HFF-Myc (cell line): ENCODE data around the gene ARHGAP15.

Experiments used
- DNase-seq: peaks from one replicate; pipeline ENCODE4 v3.0.0-alpha.2; 2011; ENCODE audit warnings: low read depth; ENCODE audit errors: extremely low read depth
- H3K4me3 ChIP-seq: replicated peaks from 2 replicates; pipeline ENCODE4 v1.5.1; 2011; ENCODE audit warnings: low read depth, mild to moderate bottlenecking, control low read depth, low read length
- TF ChIP-seq, protein P1 (sequence below): IDR thresholded peaks from 2 replicates; pipeline ENCODE4 v1.5.1; 2012; ENCODE audit warnings: mild to moderate bottlenecking, low read depth, low read length, control low read depth; ENCODE audit errors: missing control alignments

Gene ARHGAP15

DNA sequence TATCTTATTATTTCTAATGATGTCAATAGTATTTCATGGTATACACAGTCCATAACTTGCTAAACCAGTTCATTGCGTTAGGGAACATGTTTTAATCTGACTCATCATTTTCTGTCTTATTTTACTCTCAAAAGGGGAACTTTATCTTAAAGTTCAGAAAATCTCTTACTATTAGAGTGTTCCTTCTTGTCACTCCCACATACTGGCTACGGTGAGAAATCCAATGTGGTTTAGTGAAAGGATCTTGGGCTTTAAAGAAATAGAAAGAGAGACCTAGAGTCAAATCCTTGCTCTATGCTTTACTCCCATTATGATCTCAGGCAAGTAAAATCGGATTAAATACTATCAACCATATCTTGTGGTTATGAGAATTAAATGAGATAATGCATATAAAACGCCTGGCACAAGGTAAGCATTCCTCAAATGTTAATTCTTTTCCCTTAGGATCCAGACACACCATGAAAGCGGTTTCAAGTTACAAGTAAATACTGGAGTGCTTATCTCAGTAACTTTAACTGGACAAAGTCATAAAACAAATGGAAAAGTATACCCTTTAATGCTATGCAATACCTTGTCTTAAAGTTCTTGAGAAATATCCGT lies 576.0 kb downstream of the ARHGAP15 start:
- no peak overlapping the region for H3K4me3 ChIP-seq
- no peak for DNase-seq
- TF ChIP-seq, protein P1, sequence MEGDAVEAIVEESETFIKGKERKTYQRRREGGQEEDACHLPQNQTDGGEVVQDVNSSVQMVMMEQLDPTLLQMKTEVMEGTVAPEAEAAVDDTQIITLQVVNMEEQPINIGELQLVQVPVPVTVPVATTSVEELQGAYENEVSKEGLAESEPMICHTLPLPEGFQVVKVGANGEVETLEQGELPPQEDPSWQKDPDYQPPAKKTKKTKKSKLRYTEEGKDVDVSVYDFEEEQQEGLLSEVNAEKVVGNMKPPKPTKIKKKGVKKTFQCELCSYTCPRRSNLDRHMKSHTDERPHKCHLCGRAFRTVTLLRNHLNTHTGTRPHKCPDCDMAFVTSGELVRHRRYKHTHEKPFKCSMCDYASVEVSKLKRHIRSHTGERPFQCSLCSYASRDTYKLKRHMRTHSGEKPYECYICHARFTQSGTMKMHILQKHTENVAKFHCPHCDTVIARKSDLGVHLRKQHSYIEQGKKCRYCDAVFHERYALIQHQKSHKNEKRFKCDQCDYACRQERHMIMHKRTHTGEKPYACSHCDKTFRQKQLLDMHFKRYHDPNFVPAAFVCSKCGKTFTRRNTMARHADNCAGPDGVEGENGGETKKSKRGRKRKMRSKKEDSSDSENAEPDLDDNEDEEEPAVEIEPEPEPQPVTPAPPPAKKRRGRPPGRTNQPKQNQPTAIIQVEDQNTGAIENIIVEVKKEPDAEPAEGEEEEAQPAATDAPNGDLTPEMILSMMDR = no peak

DNA sequence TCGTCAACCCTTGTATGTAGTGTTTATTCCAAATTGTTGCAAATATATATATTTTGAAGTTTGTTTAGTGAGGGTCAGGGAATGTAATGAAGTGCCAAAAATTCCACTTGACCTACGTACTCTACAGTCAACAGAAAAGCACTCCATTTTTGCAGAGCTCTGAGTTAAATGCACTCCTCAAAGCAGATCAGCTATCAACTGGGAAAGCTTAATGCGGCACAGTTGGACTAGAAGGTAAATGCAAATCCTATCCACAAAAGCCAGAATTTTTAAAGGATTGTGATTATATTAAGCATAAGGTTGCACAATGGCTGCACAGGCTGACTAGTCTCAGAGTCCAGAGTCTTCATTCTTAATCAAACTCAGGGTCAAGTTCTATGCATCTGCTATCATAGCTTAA lies 577.1 kb downstream of the ARHGAP15 start:
- DNase-seq = no peak
- TF ChIP-seq, protein P1 = no peak
- H3K4me3 ChIP-seq = no peak overlapping the region

DNA sequence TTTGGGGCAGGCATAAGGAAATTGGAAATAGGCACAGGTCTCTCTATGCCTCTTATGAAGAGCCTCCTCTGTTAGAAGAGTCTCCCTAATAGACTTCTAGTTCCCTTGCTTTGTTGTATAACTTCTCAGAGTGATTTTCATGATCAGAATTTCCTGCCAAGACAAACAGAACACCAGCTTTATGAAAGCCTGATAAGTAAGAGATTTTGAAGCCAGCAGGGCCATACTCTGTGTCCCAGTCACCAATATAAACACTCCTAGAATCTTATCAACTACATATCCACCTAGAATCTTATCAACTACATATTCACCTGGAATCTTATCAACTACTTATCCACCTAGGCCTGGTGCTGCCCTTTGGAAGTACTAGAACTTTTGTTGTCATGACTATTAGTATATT lies 579.5 kb downstream of the ARHGAP15 start:
- TF ChIP-seq, protein P1 = no peak
- no peak overlapping the region for H3K4me3 ChIP-seq
- DNase-seq = no peak

DNA sequence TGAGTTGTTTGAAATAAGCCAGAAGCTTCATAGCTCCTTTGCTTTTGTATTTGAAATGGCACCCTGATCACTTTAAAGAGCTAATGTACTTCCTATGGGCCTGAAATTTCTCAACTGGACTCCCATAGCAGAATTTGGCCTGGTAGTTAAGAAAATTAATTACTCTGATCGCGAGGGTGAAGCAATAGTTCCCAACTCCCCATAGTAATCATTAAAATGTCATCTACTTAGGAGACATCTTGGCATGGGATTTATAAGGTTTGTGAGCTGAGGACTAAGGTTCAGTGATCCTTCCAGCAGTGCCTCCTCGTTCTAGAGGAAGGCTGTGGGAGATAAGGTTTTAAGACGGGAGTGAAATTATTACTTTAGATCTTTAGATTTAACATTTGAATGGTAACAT lies 581.0 kb downstream of the ARHGAP15 start:
- TF ChIP-seq, protein P1 = no peak
- DNase-seq = no peak
- no peak overlapping the region for H3K4me3 ChIP-seq

DNA sequence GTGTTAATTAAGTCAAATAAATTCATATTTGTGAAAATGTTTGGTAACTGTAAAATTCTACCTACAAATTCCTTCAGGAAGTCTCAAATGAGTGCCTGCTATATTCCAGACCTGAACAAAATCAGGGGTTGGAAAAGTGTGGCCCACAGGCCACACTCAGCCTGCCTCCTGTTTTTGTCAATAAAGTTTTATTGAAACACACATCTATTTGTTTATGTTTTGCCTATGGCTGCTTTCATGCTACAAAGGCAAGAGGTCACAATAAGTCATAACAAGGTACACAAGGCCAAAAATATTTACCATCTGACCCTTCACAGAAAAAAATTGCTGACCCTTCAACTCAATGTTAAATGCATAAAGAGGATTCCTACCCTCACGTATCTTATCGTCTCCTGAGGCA lies 581.7 kb downstream of the ARHGAP15 start:
- H3K4me3 ChIP-seq = no peak overlapping the region
- TF ChIP-seq, protein P1 = no peak
- DNase-seq = no peak

DNA sequence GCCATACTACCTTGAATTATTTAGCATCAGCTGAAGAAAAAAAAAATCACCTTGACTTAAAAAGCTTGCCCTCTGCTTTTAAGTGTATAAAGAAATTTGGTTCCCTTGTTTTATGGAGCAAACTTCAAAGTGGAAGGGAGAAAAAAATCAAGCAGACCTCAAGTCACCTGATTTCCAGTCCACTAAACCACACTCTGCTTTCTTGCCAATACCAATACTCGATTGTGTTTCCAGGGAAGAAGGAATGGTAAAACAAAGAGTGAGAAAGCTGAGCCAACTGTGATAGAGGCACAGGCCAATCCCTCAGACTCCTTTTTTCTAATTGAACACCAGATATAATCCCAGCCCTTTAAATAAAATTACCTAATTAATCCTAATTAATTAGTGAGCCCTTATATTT lies 587.3 kb downstream of the ARHGAP15 start:
- TF ChIP-seq, protein P1 = no peak
- H3K4me3 ChIP-seq = no peak overlapping the region
- DNase-seq = no peak

DNA sequence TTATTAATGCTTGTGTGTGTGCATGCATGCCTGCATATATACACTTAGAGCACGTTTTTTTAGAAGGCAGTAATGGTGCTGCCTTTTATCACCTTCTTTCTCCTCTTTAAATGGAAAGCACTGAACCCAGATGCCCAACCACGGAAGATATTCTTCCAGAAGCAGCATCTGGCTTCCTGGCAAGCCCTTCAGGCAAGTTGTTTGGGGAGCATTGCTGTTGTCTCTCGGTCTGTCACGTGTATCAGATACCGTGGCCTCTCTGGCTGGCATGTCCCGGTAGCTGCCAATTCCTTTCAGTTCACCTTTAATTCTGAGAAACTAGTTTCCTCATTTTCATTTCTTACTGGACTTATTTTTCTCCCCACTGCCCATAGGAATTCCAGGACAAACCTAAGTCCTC lies 587.8 kb downstream of the ARHGAP15 start:
- no peak for DNase-seq
- H3K4me3 ChIP-seq = no peak overlapping the region
- TF ChIP-seq, protein P1 = no peak
